ENCODE measurements around the gene RABAC1.

Gene RABAC1

GRCh38 chr19:41929536-41930071 lies 29.5 kb downstream of the RABAC1 start:
- DNase-seq (ENCODE audit: low spot score) = no peak
- FAIRE-seq = no peak

DNA sequence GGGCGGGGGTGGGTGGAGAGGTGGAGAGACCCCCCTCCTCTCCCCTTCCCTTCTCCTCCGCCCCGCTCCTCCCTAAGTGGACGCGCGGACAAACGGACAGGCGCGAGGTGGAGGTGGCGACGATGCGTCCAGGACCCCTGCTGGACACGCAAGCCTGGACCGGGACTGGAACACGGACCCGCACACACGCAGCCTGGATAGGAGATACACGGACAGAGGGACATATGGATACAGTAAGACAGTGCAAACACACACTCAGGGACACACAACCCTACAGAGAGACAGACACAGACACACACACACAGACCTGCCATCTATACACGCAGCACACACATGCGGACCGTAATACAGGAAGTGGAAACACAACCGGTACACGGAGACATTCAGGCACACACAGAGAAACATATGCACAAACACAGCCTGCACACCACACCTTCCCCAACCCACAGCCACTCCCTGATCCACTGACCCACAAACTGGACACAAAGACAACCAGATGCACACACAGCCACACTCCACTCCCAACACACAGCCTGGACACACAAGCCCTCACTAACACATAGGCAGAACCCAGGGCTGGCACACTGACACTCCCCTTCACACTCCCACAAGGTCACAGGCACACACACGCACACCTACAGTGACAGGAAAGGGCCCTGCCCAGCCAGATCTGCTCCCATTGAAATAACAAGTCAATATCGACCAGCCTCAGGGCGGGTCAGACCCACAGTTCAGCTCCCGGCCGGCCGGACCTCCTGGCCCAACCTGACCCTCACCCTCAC lies 30.2 kb downstream of the RABAC1 start:
- peak; percentile 98 for FAIRE-seq
- peak; percentile 30 for DNase-seq (ENCODE audit: low spot score)

DNA sequence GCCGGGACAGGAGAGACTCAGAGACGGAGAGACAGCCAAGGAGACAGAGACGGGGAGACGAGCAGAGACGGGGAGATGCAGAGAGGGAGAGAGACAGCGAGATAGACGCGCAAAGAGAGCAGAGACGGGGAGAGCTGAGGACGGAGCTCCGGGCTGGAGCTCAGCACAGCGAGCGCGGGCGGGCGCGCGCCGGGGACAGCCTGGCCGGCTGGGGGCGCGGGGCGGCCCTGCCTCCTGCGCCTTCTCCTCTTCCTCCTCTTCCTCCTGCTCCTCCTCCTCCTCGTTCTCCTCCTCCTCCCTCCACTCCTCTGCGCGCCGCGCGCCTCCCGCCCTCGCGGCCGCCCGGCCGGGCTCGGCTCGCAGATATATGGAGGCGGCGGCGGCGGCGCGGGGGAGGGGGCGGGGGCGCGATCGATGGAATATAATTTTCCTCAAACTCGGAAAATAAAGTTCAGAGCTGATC lies 30.9 kb downstream of the RABAC1 start, which contains the start of gene ERFL:
TSS of gene ERFL (minus strand) at position 229 of the 463 bp plus-strand sequence. CDS start 15,530 bp downstream, outside the sequence.
- FAIRE-seq (peak; percentile 79), DNase-seq (ENCODE audit: low spot score) (peak; percentile 87)

DNA sequence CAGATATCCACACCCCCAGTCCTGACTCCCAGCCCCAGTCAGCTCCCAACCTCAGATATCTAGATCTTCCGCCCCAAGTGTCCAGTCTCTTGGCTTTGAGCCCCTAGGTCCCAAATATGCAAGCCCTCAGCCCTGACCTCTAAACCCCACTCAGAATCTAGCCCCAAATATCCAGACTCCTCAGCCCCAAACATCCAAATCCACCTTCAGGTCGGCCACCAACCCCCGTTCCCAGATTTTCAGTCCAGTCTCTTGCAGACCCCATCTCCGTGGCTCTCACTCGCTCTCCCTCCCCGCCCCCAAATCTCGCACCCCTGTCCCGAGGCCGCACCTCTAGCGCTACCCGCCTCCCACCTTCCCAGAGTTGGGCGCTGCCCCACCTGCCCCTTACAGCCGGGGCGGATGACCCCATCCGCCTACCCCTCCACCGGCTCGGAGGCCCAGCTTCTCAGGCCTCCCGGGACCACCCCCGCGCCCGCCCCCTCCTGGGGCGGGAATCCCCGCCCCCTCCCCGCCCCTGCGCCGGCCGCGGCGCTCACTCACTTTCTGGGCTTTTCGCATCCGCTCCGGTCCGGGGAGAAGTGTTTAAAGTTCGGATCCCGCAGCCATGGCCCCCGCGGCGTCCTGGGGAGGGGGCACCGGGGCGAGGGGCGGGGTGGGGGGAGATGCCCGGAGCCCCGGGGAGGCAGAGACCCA lies 31.5 kb downstream of the RABAC1 start:
- no peak for FAIRE-seq

DNA sequence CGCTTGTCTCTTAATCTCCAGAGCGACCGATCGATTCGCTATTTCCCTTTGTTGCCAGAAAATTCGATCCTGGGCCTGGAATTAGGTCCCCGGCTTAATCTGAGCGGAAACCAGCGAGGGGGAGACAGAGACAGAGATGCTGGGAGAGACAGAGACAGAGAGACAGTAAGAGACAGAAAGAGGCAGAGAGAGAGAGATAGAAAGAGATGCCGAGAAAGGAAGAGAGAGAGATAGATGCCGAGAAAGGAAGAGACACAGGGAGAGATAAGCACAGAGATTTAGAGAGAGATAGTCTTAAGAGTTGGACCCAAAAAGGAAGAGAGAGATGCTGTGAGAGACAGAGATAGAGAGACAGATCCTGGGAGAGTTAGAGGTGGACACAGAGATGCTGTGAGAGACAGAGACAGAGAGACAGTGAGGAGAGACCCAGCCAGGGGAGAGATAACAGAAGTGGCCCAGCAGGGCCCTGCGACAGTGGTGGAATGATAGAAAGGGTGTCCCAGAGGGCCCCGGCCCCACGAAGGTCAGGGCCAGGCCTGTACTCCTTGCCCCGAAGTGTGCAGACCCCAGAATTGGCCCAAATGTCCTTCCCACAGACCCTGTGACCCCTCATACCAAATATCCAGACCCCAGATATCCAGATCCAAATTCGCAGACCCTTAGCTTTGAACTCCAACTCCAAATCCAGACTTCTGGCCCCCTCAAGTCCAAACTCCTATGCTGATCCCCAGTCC lies 32.2 kb downstream of the RABAC1 start:
- DNase-seq (ENCODE audit: low spot score) (no peak), FAIRE-seq (no peak)

More for the DNA sequence above, 31.5 kb downstream of the RABAC1 start:
- DNase-seq (ENCODE audit: low spot score) = peak; percentile 78

DNA sequence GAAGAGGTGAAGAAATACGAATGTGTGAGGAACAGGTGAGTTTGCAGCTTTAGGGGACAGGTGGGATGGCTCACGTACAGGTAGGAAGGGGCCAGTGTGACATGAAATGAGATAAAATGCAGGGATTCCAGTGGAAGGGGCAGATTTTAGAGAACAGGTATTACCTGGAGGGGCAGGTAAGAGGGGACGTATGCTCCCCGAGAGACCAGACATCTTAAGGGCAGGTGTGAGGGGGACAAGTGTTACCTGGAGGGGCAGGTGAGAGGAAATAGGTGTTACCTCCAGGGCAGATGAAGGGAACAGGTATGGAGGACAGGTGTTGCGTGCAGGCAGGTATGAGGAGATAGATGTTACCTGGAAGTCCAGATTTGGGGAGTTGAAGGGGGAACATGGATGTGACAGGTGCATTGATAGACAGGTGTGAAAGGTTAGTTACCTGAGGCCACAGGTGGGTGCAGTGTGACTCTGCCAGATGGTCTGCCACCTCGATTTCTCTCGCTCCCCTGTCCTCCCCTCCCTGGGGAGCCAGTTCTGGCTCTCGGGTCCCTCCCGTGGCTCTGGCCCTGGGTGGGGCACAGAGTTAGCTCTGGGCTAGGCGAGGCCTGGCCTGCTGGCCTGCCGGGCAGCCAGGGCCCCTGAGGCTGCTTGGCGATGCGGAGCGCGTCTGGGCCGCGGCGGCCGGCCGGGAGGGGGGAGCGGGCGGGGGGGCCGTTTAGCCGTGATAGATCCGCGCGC lies 32.9 kb downstream of the RABAC1 start:
- no peak for FAIRE-seq
- DNase-seq (ENCODE audit: low spot score) = no peak

GRCh38 chr19:41925208-41926003 lies 33.7 kb downstream of the RABAC1 start:
- no peak for FAIRE-seq

GRCh38 chr19:41924151-41925145 lies 34.7 kb downstream of the RABAC1 start:
- FAIRE-seq (no peak), DNase-seq (ENCODE audit: low spot score) (no peak)

More at GRCh38 chr19:41925208-41926003, 33.7 kb downstream of the RABAC1 start:
- DNase-seq (ENCODE audit: low spot score) = no peak

DNA sequence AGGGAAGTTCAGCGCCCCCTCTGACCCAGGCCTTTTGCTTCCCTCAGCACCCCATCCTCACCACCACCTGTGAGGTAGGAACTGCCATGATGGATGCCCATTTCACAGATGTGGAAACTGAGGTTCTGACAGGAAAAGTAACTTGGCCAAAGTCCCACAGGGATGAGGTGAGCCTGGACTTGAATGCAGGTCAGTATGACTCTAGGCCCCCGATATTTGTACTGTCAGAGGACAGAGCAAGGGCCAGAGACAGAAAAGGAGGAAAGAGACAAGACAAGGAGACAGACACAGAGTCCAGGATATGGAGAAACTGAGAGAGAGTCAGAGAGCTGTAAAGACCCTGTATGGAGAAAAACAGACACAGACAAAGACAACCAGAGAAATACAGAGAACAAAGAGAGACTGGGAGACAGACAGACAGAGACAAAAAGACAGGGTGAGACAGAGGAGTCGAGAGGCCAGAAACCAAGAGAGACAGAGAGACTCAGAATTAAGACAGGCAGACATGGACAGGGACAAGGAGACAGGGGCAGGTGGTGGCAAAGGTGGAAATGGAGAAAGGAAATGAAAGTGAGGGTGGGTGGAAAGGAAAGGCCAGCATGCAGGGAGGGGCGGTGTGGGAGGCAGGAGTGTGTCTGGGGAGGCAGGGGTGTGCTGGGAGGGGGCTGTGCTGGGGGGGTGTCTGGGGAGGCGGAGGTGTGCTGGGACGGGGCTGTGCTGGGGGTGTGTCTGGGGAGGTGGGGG lies 35.9 kb downstream of the RABAC1 start:
- DNase-seq (ENCODE audit: low spot score) (no peak), FAIRE-seq (no peak)

DNA sequence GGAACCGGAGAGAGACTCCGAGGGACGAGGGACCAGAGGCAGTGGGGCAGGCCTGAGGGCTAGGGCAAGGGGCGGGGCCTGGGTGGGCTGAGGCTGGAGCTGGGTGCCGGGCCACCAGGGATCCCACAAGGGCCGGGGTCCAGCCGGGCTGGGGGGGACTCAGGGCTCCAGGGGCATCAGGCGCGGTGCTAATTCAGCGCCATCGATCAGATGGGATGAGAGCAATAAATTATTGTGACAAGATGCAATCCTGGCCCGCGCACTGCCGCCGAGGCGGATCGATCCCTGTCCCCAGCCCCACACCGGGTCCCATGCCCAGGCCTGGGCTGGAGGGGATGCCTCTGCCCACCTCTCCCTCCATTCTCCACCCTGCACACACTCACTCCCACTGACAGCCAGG lies 36.5 kb downstream of the RABAC1 start:
- DNase-seq (ENCODE audit: low spot score) (no peak), FAIRE-seq (no peak)

- no peak for DNase-seq (ENCODE audit: low spot score)
- FAIRE-seq = no peak
These were observed 37.2 kb downstream of the RABAC1 start for GRCh38 chr19:41921577-41922576.

DNA sequence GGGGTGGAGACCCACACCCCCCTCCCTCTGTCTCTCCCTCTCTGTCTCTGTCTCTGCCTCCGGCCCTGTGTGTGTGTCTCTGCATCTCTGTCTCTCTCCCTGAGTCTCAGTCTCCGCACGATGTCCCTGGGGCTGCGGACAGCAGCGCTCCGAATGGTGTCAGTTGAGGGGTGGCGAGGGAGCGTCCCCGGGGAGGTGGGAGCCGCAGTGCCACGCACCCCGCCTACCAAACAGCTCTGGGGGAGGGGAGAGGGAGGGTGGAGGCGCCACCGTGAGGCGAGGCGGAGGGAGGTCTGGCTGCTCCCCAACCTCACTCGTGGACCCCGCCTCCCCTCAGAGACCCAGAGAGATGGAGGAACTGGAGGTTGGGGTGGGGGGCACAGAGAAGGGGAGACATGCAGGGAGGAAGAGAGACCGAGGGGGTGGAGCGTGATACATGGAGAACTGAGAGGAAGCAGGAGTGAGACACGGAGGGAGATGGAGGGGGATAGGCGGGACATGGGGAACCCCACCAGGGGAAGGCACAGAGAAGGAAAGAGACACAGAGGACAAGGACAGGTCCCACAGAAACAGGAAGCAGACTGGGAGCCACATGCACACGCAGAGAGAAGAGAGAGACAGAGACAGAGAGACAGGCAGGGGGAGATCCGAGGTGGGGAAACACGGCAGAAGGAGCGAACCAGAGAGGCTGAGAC lies 38.1 kb downstream of the RABAC1 start:
- FAIRE-seq (no peak), DNase-seq (ENCODE audit: low spot score) (no peak)

GRCh38 chr19:41919948-41920712 lies 39.0 kb downstream of the RABAC1 start:
- no peak for DNase-seq (ENCODE audit: low spot score)
- peak; percentile 97 for FAIRE-seq

DNA sequence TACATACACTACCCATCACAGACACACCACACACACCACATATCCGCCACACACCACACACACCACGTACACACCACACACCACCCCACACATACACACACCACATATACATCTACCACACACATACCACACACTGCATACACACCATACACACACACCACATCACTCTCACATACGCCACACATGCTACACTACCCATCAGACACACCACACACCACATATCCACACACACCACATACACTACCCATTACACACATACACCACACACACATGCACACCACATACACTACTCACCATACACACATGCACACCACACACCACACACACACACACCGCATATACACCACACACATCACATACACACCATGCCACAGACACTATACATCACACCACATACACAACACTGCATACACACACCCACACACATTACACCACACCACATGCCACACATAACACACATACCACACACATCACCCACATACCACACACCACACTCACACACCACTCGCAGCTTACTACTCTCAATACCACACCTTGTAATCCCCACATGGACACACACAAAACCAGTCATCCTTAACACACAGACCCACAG lies 40.4 kb downstream of the RABAC1 start:
- FAIRE-seq (peak; percentile 100), DNase-seq (ENCODE audit: low spot score) (no peak)

DNA sequence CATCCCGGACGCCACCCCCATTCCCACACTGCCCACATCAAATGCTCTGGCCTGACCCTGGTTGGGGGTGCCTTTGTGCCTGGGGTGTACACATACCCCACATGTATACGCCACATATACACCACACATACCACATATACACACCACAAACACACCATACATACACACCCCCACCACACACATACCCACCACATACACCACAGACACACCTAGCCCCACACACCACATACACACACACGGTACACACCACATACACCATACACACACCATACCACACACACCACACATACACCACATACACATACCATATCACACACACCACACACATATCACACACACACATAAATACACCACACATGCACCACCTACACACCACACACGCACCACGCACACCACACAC lies 41.0 kb downstream of the RABAC1 start:
- no peak for FAIRE-seq

More for the DNA sequence above, 41.0 kb downstream of the RABAC1 start:
- no peak for DNase-seq (ENCODE audit: low spot score)
